HG03521 (cell line): Measurements from ENCODE around the gene NLRP6.
"Not testable (repeated sequence)": the region's sequence is repeated elsewhere in the genome, so short reads cannot be mapped to it uniquely, and the experiment has no call there.

Experiments
- ATAC-seq: cut with Tn5 transposase; IDR thresholded peaks from one replicate; pipeline ENCODE4 v1.9.1; 2021; ENCODE audit warnings: mild to moderate bottlenecking, moderate library complexity; ENCODE audit not compliant: unreplicated experiment

The NLRP6 gene

GRCh38 chr11:281486-282161 is 3.4 kb downstream of the NLRP6 start:
- ATAC-seq = no peak

DNA sequence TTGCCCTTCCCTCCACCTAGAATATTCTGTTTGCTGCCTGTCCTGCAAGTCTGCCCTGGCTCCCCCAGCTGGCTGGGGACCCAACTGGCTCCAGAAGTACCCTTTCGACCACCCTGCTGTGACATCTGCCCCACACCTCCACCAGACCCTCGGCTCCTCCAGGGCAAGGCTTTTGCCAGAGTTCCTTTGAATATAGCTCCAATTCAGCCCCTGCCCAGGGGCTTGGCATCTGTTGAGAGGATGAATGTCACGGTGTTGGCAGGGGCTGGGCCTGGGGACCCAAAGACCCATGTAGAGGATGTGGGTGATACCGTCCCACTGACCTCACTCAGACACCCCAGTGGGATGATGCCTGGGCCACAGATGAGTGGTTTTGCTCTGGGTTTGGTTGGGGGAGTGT is 4.0 kb downstream of the NLRP6 start:
- ATAC-seq = no peak

DNA sequence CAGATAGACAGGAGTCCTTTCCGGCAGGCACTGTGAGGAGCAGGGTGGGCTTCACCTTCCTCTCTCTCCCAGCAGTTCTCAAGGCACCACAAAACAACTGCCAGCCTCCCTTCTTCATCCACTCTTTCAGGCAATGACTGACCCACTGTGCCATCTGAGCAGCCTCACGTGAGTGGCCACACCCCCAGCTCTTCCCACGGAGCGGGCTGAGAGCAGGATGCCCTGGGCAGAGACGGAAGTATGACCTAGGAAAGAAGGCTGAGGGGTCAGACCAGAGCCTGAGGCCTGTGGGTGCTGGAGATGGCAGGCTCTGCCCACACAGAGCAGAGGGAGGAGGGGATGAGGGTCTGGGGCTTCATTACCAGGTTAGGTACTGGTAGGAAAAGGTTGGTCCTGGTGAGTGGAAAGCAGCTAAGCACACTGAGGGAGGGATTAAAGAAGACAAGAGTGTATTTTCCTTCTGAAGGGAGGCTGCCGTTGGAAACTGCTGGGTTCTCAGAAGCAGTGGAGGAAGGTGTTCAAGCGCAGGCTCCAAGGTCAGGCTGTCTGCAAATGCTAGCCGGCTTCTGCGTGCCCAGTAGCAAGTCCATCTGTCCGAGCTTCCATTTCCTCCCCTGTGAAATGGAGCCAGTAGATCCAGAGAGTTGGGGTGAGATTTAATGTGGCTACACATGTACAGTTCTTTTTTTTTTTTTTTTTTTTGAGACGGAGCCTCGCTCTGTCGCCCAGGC is 4.6 kb downstream of the NLRP6 start:
- no peak for ATAC-seq

DNA sequence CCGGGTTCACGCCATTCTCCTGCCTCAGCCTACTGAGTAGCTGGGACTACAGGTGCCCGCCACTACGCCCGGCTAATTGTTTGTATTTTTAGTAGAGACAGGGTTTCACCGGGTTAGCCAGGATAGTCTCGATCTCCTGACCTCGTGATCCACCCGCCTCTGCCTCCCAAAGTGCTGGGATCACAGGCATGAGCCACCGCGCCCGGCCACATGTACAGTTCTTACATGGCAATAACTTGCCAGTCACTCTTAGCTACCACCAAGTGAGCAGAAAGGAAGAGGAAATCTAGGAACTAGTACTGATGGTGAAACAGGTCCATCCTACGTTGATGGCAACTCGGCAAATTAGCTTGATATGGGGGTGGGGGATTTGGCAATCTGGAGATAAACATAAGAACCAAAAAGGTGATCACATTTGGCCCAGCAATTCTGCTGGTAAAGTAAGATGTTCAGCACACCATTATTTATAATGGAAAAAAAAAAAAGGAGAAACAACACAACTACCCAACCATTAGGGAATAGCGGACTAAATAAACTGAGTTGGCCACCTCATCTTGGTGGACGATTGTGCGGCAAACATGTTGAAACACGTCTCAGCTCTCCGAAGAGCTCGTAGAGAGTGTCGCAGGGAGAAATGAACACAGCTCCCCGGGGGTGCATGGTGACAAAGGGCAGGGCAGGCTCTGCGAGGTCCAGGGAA is 5.3 kb downstream of the NLRP6 start:
- ATAC-seq = no peak

DNA sequence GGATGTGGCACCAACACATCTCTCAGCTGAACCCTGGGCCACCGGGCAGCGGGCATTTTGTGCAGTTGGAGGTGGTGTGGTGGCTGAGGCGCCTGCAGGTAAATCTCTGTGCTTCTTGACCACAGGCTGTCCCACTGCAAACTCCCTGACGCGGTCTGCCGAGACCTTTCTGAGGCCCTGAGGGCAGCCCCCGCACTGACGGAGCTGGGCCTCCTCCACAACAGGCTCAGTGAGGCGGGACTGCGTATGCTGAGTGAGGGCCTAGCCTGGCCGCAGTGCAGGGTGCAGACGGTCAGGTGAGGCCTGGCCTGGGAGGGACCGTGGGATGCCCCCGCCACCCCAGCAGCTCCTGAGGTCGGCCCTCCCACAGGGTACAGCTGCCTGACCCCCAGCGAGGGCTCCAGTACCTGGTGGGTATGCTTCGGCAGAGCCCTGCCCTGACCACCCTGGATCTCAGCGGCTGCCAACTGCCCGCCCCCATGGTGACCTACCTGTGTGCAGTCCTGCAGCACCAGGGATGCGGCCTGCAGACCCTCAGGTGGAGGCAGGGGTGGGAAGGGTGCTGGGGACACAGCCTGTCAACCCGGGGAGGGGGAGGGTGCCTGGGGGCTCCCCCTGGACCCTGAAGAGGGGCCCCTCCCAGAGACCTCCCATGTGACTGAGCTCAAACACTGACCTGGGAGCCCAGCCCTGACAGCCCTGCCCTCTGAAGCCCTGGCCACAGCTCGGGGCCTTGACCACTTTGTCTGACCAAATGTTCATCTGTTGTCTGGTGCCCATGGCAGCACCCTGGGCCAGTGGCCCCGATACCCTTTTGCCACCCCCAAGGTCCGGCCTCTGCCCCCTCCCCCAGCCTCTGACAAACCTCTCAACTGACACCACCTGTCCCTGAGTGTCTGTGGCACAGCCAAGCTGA is 6.2 kb downstream of the NLRP6 start:
- ATAC-seq = no peak

GRCh38 chr11:285021-285893 is 7.0 kb downstream of the NLRP6 start:
- ATAC-seq = no peak

- ATAC-seq = no peak
These were observed 7.7 kb downstream of the NLRP6 start for GRCh38 chr11:285894-286220.

- not testable (repeated sequence) for ATAC-seq
These were observed 9.0 kb downstream of the NLRP6 start for GRCh38 chr11:286977-287820.

GRCh38 chr11:287821-288477 is 9.7 kb downstream of the NLRP6 start:
- ATAC-seq = no peak

DNA sequence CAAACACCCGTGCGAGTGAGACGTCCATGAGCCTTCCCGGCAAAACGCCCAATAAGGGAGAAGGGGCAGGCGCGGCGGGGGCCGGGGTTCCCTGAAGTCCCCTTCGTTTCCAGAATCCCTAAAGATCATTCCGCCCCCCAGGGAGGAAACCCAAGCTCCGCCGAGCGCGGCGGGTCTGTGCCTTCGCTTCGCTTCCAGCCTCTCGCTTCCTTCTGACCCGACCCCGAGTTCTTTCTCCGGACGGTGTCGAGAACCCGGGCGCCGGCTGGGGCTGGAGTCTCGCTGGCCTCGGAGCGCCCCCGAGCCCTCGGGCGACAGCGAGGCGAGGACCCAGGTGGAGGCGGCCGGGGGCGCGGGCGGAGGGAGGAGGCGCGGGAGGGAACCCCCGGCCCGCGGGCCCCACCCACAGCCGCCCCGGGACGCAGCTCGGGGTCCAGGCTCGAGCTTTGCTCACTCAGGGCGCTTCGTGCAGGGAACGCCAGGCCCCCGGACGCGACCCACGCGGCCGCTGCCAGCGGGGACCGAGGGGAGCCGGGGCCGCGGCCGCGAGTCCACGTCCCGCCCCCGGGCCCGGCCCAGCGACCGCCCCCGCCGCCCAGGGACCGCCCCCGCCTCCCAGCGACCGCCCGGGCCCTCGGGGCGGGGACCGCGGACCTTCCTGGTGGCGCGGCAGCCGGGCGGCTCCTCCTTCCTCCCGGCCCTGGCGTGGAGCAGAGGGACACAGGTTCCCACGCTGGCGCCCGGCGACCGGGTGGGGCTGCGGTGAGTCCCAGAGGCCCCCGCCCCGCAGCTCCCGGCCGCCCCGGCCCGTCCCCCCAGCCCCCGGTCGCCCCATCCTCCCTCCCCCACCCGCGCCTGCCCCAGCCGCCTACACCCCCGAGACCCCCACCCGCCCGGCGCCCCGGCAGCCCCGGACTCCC is 10.5 kb downstream of the NLRP6 start, which contains the start of gene PGGHG:
TSS of gene PGGHG (plus strand) at position 649 of the 920 bp plus-strand sequence. CDS start 691 bp downstream, outside the sequence.
- no peak for ATAC-seq

GRCh38 chr11:289398-289711 is 11.1 kb downstream of the NLRP6 start:
- no peak for ATAC-seq

DNA sequence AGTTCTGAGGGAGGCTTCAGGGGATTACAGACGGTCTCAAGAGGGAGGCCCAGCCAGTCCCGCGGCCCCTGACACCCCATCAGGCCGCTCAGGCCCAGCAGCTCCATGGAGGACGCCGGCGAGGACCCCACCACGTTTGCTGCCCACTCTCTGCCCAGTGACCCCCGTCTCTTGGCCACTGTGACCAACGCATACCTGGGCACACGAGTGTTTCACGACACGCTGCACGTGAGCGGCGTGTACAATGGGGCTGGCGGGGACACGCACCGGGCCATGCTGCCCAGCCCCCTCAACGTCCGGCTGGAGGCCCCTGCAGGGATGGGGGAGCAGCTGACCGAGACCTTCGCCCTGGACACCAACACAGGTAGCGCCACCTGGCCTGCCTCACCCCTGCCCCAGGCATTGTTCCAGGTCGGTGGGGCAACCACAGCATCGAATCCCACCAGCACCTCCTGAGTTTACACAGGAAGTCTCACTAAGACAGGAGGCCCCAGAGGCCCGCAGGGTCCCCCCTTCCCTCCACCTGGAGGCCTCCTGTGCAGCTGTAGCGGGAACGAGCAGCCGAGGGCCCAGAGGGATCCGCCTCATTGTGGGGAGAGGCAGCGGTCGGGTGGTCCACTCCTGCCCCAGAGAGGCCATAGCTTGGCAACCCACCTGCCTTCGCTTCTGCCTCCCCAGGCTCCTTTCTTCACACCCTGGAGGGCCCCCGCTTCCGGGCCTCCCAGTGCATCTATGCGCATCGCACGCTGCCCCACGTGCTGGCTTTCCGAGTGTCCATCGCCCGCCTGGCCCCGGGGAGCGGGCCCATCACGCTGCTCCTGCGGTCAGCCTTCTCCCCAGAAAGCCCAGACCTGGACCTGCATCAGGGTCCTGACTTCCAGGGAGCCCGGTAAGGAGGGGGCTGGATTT is 11.8 kb downstream of the NLRP6 start:
- no peak for ATAC-seq

DNA sequence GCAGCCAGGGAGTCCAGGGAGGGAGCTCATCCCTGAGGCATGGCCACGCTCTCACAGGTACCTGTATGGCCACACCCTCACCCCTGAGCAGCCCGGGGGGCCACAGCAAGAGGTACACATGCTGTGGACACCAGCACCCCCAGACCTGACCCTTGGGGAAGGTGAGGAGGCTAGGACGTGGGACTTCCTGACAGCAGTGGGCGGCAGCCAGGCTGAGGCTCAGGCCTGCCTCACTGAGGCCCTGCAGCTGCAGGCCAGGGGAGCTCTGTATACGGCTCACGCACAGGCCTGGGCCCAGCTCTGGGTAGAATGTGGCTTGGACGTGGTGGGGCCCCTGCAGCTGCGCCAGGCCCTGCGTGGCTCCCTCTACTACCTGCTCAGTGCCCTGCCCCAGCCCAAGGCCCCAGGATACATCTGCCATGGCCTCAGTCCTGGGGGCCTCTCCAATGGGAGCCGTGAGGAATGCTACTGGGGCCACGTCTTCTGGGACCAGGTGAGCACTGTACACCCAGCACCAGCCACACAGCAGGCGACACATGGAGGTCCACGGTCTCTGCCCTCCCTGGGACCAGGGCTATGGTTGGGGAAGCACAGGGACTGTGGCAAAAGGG is 12.5 kb downstream of the NLRP6 start:
- no peak for ATAC-seq

DNA sequence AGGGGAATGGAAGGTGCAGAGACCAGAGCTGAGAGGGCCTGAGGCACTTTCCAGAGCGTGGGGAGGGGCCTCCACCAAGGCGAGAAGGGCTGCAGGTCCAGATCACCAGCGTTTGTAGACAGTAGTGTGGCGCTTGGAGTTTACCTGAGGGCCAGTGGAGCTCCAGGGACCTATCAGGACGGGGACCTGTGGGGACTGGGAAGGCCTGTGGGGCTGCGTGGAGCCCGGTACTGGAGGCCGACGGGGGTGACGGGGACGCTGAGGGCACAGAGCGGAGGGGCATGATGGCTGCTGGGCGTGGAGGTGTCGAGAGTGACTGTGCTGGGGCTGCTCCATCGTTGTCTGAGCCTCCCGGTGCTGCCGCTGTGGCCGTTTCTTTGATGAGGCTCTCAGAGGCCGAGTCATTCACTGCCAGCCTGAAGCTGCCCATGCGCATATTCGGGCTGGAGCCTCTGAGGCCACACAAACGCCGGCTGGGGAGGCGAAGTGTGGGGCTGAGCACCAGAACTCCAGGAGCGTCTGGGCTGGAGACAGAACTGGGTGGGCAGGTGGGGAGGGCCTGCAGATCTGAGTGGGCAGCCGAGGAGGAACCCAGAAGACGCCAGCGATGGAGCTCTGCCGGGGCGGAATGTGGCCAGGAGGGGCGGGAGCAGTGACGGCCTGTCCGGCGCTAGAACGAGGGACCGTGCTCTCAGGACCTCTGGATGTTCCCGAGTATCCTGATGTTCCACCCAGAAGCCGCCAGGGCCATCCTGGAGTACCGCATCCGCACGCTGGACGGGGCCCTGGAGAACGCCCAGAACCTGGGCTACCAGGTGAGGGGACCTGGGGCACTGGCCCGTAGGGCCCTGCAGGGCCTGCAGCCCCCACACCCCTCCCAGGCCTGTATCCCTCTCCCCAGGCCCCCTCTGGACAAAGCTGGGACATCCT is 13.3 kb downstream of the NLRP6 start:
- ATAC-seq = no peak
